NCI-H1048 (cell line): ENCODE measurements around the gene TAF1B.
"Not testable (repeated sequence)": the region's sequence is repeated elsewhere in the genome, so short reads cannot be mapped to it uniquely, and the experiment has no call there.

Experiments used
- DNase-seq: peaks from one replicate; lab custom pipeline; 2025; lab: John Stamatoyannopoulos, UW

The TAF1B gene

GRCh38 chr2:9885036-9885684 lies 41.9 kb downstream of the TAF1B start:
- no peak for DNase-seq

GRCh38 chr2:9887513-9887912 lies 44.2 kb downstream of the TAF1B start:
- no peak for DNase-seq

- DNase-seq: no peak
These were observed 46.6 kb downstream of the TAF1B start for GRCh38 chr2:9889812-9890261.

GRCh38 chr2:9892236-9892635 lies 49.0 kb downstream of the TAF1B start:
- no peak for DNase-seq

GRCh38 chr2:9895669-9896590 lies 52.7 kb downstream of the TAF1B start:
- DNase-seq: no peak

GRCh38 chr2:9897331-9897737 lies 54.1 kb downstream of the TAF1B start:
- no peak for DNase-seq

DNA sequence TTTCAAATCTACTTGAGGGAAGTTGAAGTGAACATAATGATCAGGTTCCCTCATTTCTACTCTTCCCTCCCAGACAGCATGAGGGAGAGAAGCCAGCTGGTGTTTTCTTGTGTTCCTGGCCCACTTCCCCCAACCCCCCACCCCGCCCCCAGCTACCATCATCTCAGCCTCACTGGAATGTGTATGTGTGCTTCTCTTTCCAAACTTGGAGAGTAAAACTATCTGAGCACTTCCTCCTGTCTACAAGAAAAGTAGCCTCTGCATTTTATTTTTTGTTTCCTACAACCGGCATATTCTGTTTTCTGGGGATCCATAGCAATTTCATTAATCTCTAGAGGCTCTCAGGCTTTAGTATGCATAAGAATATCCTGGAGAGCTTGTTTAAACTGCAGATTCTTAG lies 54.6 kb downstream of the TAF1B start:
- no peak for DNase-seq

- no peak for DNase-seq
These were observed 62.1 kb downstream of the TAF1B start for GRCh38 chr2:9905413-9905812.

DNA sequence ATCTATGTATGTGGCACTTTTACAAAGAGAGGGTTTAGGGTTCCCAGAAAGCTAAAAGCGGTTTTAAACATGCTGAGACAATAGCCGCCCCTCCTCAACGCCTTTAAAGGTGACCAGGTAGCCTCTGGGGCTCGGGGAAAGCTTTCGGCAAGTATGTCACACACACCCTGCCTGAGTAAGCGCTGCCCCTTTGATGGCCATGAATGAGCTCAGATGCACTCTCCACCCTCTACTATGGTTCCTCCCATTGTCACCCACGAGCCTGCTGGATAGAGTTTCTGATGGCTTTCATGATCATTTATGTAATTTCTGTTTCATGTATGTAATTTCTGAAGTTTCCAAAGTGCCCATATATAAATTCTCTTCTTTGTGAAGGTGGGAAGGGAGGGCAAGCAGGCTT lies 64.1 kb downstream of the TAF1B start:
- no peak for DNase-seq

DNA sequence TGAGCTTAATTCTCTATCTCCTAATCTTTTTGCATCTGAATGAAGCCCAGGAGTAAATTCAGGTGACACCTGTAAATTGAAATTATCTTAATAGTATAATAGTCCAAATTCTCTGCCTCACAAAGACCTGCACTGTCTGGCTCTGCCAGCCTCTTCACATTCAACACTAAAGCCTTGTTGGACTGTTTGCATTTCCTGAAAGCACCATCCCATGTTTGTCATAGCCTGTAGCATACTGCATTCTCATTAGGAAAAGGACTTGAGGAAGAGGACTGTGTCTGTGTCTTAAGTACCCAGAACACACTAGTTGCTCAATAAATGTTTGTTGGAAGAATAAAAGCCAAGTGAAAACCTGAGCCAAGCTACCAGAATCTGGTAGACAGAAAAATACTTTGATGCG lies 65.4 kb downstream of the TAF1B start:
- DNase-seq: no peak

DNA sequence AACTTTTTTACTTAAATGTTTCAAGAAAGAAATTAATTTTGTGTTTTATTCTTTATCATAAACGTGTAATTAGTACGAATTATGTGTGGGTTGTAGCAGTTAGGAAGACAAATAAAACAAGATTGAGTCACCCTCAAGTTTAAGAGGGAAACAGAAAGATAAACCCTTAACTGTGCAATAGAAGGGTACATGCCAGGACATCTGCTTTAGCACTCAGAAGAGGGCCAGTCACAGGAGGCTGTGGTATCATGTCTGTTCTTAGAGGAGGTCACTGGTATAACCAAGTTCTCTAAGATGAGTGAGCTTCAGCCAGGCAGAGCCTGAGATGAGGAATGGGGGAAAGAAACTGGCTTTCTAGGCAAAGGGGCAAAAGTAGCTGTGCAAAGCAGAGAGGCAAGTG lies 65.8 kb downstream of the TAF1B start:
- no peak for DNase-seq

DNA sequence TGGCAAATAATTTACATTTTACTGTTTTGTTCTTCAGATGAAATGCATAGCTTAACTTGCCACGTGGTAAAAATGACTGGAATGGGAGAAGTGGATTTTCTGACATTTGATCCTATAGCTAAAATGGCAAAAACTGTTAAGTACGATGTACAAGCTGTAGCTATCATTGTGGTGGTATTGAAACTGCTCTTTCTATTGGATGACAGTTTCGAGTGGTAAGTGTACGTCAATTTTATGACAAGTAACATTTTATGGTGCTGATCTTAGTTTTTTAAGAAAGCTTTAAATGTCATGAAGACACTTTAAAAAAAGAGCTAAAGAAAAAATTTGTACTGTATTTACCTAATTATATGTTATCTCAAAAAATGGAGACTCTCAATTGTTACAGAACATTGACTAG lies 67.4 kb downstream of the TAF1B start:
- DNase-seq: no peak

- no peak for DNase-seq
These were observed 69.2 kb downstream of the TAF1B start for GRCh38 chr2:9912468-9912867.

- DNase-seq: no peak
These were observed 71.3 kb downstream of the TAF1B start for GRCh38 chr2:9914384-9915065.

- DNase-seq: no peak
These were observed 75.0 kb downstream of the TAF1B start for GRCh38 chr2:9918275-9918674.

DNA sequence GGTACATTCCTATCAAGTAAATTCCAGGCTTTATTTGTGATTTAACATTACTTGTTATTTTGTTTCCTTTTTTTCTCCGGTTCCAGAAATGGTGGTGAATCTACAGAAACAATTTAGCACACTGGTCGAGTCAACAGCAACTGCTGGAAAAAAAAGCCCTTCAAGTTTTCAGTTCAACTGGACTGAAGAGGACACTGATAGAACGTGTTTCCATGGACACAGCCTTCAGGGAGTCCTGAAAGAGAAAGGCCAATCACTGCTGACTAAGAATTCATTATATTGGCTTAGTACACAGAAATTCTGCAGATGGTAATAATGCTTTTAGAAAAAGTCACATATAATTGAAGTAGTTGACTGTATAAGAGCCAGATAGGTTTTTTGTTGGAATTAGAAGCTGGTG lies 76.2 kb downstream of the TAF1B start:
- no peak for DNase-seq

DNA sequence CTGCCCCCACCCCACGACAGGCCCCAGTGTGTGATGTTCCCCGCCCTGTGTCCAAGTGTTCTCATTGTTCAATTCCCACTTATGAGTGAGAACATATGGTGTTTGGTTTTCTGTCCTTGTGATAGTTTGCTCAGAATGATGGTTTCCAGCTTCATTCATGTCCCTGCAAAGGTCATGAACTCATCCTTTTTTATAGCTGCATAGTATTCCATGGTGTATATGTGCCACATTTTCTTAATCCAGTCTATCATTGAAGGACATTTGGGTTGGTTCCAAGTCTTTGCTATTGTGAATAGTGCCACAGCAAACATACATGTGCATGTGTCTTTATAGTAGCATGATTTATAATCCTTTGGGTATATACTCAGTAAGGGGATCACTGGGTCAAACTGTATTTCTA lies 83.7 kb downstream of the TAF1B start:
- not testable (repeated sequence) for DNase-seq

DNA sequence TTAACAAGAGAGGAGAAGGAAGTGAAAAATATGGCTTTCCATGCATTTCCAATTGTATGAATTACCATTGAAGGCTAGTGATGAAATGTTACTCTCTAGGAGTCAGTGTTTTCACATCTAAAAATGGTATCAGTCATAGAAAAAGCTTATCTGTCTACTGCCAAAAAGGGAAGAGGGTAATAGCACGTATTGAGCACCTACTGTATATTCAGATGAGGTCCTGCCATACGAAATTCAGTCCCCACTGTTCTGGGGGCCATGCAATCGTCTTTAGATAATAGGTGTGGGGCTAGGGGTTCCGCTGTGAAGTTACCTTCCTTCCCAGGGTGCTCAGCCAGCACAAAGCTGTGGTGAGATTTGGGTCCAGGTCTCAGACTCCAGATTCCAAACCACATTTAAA lies 94.0 kb downstream of the TAF1B start:
- DNase-seq: no peak

DNA sequence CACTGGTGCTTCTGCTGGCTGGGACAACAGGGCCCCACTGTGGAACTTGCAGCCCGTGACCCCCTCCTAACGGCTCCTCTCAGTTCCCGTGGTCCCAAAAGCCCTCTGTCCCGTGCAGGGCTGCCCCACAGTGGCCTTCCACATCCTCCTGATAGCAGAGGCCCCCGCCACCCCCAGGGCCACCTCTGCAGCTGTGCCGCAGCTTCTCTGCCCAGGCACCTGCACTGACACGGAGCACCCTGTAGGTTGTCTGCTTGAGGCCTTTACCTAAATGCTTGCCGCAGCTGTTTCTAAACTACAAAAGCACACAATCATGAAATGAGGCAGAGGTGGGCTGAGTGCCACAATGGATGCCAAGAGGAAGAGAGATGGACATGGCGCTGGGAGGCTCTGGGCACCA lies 94.7 kb downstream of the TAF1B start:
- DNase-seq: no peak

- DNase-seq: no peak
These were observed 96.6 kb downstream of the TAF1B start for GRCh38 chr2:9939587-9940485.

- no peak for DNase-seq
These were observed 98.1 kb downstream of the TAF1B start for GRCh38 chr2:9941196-9941995.
